Liver (tissue), 9 donors: Measurements from ENCODE around the gene MAN1C1. TPM values are rescaled to one million over a fixed set of nuclear protein-coding genes. Genes with fewer than 3 reads are reported as not detected.

Experiments used
- DNase-seq: peaks from one replicate; pipeline ENCODE4 v3.0.0-alpha.2; 2017; ENCODE audit warnings: low spot score
- H3K27ac ChIP-seq, 2 donors: one replicate each; pipeline ENCODE4 v1.7.0; 2013; ENCODE audit warnings: inconsistent platforms in 2 of 2, low read length in 2 of 2, control low read depth in 1 of 2, low read depth in 1 of 2, mild to moderate bottlenecking in 1 of 2
- H3K27me3 ChIP-seq, 4 donors: one replicate each; pipeline versions ENCODE4 v1.6.1 to v1.7.0; 2013; ENCODE audit warnings: low read length in 3 of 4, inconsistent platforms in 1 of 4, mild to moderate bottlenecking in 1 of 4, moderate library complexity in 1 of 4; ENCODE audit not compliant: control insufficient read depth in 4 of 4, insufficient read depth in 4 of 4
- H3K36me3 ChIP-seq, 4 donors: one replicate each; pipeline versions ENCODE4 v1.6.1 to v1.7.0; 2013; ENCODE audit warnings: low read length in 3 of 4, mild to moderate bottlenecking in 3 of 4, low read depth in 1 of 4, moderate library complexity in 1 of 4; ENCODE audit not compliant: control insufficient read depth in 4 of 4, insufficient read depth in 3 of 4
- H3K4me1 ChIP-seq, 4 donors: one replicate each; pipeline versions ENCODE4 v1.6.1 to v1.7.0; 2013; ENCODE audit warnings: low read length in 3 of 4, mild to moderate bottlenecking in 3 of 4, moderate library complexity in 1 of 4; ENCODE audit not compliant: control insufficient read depth in 4 of 4, insufficient read depth in 4 of 4
- H3K4me3 ChIP-seq, 3 donors: one replicate each; pipeline versions ENCODE4 v1.6.1 to v1.7.0; 2013; ENCODE audit warnings: low read length in 3 of 3, control low read depth in 1 of 3, low read depth in 1 of 3, mild to moderate bottlenecking in 1 of 3
- H3K9ac ChIP-seq, 2 donors: one replicate each; pipeline ENCODE4 v1.7.0; 2013; ENCODE audit warnings: low read length in 2 of 2, mild to moderate bottlenecking in 2 of 2, moderate library complexity in 2 of 2, control low read depth in 1 of 2, low read depth in 1 of 2
- H3K9me3 ChIP-seq, 4 donors: one replicate each; pipeline versions ENCODE4 v1.6.1 to v1.7.0; 2013; ENCODE audit warnings: low read length in 3 of 4; ENCODE audit not compliant: control insufficient read depth in 4 of 4
- EGR1 ChIP-seq, 2 donors: IDR thresholded peaks; 2 replicates each; pipeline ENCODE4 v1.6.1; 2016 to 2018; ENCODE audit warnings: antibody characterized with exemption in 2 of 2, low read depth in 2 of 2
- FOXA2 ChIP-seq: IDR thresholded peaks from 2 replicates; pipeline ENCODE4 v1.6.1; 2016; ENCODE audit warnings: antibody characterized with exemption
- HNF4A ChIP-seq, 2 donors: conservative IDR thresholded peaks; 2 replicates each; pipeline ENCODE4 v1.6.1; 2016; ENCODE audit warnings: antibody characterized with exemption in 2 of 2, mild to moderate bottlenecking in 2 of 2
- JUND ChIP-seq, 2 donors: IDR thresholded peaks; 2 replicates each; pipeline ENCODE4 v1.6.1; 2016; ENCODE audit warnings: antibody characterized with exemption in 2 of 2
- NR2F2 ChIP-seq: IDR thresholded peaks from 2 replicates; pipeline ENCODE4 v1.6.1; 2016; ENCODE audit warnings: antibody characterized with exemption
- RAD21 ChIP-seq, 2 donors: IDR thresholded peaks; 2 replicates each; pipeline ENCODE4 v1.6.1; 2016; ENCODE audit warnings: antibody characterized with exemption in 2 of 2, mild to moderate bottlenecking in 2 of 2
- RXRA ChIP-seq, 2 donors: IDR thresholded peaks; 2 replicates each; pipeline ENCODE4 v1.6.1; 2017 to 2018; ENCODE audit warnings: antibody characterized with exemption in 2 of 2, mild to moderate bottlenecking in 1 of 2
- TAF1 ChIP-seq: conservative IDR thresholded peaks from 2 replicates; pipeline ENCODE4 v1.6.1; 2016; ENCODE audit warnings: antibody characterized with exemption, mild to moderate bottlenecking
- YY1 ChIP-seq: IDR thresholded peaks from 2 replicates; pipeline ENCODE4 v1.6.1; 2016; ENCODE audit warnings: antibody characterized with exemption, mild to moderate bottlenecking
- WGBS: extraction: QIAGEN DNeasy Blood & Tissue Kit; methylation state at CpG from one replicate; pipeline ENCODE4 v1.1.7; 2013; 5-methylcytosine and 5-hydroxymethylcytosine counted together
- polyA plus RNA-seq, 2 donors: library from polyadenylated mRNA; stranded (reverse) in 1 of 2; unstranded in 1 of 2; fragments of 200-250 nt in 1 of 2; fragments of >200 nt in 1 of 2; fragmentation: Nextera tagmentation in 1 of 2; extraction: Ambion mirVana in 1 of 2; gene quantifications; one replicate each; pipeline versions ENCODE4 v1.2.1 to v1.2.3, GENCODE V29; 2013 to 2015
- total RNA-seq, 2 donors: library from RNA; depleted of rRNA; stranded (reverse); fragments of >200 nt; gene quantifications; one replicate each; pipeline ENCODE4 v1.2.3, GENCODE V29; 2014
- TF ChIP-seq, protein P1 (sequence below): IDR thresholded peaks from 2 replicates; pipeline ENCODE4 v1.6.1; 2016; ENCODE audit warnings: antibody characterized with exemption, mild to moderate bottlenecking
- TF ChIP-seq, protein P2 (sequence below): IDR thresholded peaks from 2 replicates; pipeline ENCODE4 v1.6.1; 2016; ENCODE audit warnings: antibody characterized with exemption
- TF ChIP-seq, protein P3 (sequence below): IDR thresholded peaks from 2 replicates; pipeline ENCODE4 v1.6.1; 2016; ENCODE audit warnings: antibody characterized with exemption
- TF ChIP-seq, protein P4 (sequence below): IDR thresholded peaks from 2 replicates; pipeline ENCODE4 v1.6.1; 2016; ENCODE audit warnings: antibody characterized with exemption
- TF ChIP-seq, protein P5 (sequence below): fragments of 150-350 bp; IDR thresholded peaks from 2 replicates; pipeline ENCODE4 v1.5.1; 2017; ENCODE audit warnings: improper control_type of control experiment, low read depth, low read length; ENCODE audit not compliant: missing input control
- donor health status: healthy.
- donor health status: healthy.
- donor health status: healthy.
- donor health status: healthy.
- donor health status: healthy.

Gene MAN1C1
- total and polyA plus RNA-seq, 4 donors = 6.3 to 16.0 (median 8.1) TPM

DNA sequence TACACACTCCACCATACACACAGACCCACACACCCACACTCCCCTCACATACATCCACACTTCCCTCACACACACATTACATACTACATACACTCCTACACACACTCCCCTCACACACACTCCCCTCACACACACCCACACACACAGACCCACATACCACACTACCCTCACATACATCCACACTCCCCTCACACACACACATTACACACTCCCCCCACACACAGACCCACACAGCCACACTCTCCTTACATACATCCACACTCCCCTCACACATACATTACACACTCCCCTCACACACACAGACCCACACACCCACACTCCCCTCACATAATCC lies 150.8 kb downstream of the MAN1C1 start:
- H3K27me3 ChIP-seq = no peaks in the 10 kb centered on the region
- no peak overlapping the region for H3K27ac ChIP-seq
- H3K9ac ChIP-seq = no peak overlapping the region
- DNase-seq = no peak
- H3K9me3 ChIP-seq = no peaks in the 10 kb centered on the region
- peaks cover 9 to 19% (median 14%) of the 10 kb centered on the region in 4 donors for H3K4me1 ChIP-seq
- H3K36me3 ChIP-seq = peaks cover 0 to 7% (median 2%) of the 10 kb centered on the region in 4 donors
- TF ChIP-seq, protein P1, sequence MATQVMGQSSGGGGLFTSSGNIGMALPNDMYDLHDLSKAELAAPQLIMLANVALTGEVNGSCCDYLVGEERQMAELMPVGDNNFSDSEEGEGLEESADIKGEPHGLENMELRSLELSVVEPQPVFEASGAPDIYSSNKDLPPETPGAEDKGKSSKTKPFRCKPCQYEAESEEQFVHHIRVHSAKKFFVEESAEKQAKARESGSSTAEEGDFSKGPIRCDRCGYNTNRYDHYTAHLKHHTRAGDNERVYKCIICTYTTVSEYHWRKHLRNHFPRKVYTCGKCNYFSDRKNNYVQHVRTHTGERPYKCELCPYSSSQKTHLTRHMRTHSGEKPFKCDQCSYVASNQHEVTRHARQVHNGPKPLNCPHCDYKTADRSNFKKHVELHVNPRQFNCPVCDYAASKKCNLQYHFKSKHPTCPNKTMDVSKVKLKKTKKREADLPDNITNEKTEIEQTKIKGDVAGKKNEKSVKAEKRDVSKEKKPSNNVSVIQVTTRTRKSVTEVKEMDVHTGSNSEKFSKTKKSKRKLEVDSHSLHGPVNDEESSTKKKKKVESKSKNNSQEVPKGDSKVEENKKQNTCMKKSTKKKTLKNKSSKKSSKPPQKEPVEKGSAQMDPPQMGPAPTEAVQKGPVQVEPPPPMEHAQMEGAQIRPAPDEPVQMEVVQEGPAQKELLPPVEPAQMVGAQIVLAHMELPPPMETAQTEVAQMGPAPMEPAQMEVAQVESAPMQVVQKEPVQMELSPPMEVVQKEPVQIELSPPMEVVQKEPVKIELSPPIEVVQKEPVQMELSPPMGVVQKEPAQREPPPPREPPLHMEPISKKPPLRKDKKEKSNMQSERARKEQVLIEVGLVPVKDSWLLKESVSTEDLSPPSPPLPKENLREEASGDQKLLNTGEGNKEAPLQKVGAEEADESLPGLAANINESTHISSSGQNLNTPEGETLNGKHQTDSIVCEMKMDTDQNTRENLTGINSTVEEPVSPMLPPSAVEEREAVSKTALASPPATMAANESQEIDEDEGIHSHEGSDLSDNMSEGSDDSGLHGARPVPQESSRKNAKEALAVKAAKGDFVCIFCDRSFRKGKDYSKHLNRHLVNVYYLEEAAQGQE = no peak
- TF ChIP-seq, protein P2, sequence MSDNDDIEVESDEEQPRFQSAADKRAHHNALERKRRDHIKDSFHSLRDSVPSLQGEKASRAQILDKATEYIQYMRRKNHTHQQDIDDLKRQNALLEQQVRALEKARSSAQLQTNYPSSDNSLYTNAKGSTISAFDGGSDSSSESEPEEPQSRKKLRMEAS = no peak
- no peak for TF ChIP-seq YY1
- TF ChIP-seq, protein P3, sequence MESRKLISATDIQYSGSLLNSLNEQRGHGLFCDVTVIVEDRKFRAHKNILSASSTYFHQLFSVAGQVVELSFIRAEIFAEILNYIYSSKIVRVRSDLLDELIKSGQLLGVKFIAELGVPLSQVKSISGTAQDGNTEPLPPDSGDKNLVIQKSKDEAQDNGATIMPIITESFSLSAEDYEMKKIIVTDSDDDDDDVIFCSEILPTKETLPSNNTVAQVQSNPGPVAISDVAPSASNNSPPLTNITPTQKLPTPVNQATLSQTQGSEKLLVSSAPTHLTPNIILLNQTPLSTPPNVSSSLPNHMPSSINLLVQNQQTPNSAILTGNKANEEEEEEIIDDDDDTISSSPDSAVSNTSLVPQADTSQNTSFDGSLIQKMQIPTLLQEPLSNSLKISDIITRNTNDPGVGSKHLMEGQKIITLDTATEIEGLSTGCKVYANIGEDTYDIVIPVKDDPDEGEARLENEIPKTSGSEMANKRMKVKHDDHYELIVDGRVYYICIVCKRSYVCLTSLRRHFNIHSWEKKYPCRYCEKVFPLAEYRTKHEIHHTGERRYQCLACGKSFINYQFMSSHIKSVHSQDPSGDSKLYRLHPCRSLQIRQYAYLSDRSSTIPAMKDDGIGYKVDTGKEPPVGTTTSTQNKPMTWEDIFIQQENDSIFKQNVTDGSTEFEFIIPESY = no peak
- H3K4me3 ChIP-seq = no peak overlapping the region

DNA sequence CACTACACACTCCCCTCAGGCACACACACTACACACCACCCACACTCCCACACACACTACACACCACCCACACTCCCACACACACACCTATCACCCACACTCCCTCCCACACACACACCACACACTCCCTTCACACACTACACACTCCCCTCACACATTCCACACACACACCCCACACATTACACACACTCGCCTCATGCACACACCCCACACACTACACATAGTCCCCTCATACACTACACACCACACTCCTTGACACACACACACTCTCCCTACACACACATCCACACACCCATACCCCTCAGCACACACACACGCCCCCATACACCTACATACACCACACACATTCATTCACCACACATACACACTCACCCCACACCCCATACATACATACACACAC lies 152.4 kb downstream of the MAN1C1 start:
- no peak for DNase-seq

More for the DNA sequence above, 152.4 kb downstream of the MAN1C1 start:
- H3K27ac ChIP-seq = no peak overlapping the region
- no peak overlapping the region for H3K4me3 ChIP-seq
- TF ChIP-seq YY1 (no peak), NR2F2 (no peak), TAF1 (no peak), HNF4A (conservative IDR thresholded peaks at IDR 0.05) (no peak), FOXA2 (no peak), EGR1 (IDR thresholded peaks at IDR 0.05; ENCODE audit: low read depth in 2 of 2) (no peak), RXRA (IDR thresholded peaks at IDR 0.05) (no peak), RAD21 (IDR thresholded peaks at IDR 0.05) (no peak), JUND (IDR thresholded peaks at IDR 0.05) (no peak)
- TF ChIP-seq, protein P4, sequence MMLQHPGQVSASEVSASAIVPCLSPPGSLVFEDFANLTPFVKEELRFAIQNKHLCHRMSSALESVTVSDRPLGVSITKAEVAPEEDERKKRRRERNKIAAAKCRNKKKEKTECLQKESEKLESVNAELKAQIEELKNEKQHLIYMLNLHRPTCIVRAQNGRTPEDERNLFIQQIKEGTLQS = no peak
- TF ChIP-seq, protein P1 = no peak
- TF ChIP-seq, protein P5, sequence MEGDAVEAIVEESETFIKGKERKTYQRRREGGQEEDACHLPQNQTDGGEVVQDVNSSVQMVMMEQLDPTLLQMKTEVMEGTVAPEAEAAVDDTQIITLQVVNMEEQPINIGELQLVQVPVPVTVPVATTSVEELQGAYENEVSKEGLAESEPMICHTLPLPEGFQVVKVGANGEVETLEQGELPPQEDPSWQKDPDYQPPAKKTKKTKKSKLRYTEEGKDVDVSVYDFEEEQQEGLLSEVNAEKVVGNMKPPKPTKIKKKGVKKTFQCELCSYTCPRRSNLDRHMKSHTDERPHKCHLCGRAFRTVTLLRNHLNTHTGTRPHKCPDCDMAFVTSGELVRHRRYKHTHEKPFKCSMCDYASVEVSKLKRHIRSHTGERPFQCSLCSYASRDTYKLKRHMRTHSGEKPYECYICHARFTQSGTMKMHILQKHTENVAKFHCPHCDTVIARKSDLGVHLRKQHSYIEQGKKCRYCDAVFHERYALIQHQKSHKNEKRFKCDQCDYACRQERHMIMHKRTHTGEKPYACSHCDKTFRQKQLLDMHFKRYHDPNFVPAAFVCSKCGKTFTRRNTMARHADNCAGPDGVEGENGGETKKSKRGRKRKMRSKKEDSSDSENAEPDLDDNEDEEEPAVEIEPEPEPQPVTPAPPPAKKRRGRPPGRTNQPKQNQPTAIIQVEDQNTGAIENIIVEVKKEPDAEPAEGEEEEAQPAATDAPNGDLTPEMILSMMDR = no peak
- TF ChIP-seq, protein P2 = no peak
- peaks cover 0 to 5% (median 0%) of the 10 kb centered on the region in 4 donors for H3K36me3 ChIP-seq
- H3K9me3 ChIP-seq = no peaks in the 10 kb centered on the region
- no peaks in the 10 kb centered on the region for H3K27me3 ChIP-seq
- no peak overlapping the region for H3K9ac ChIP-seq
- 92% methylated on average over 2 of the region's 2 CpGs for WGBS
- peaks cover 20 to 34% (median 28%) of the 10 kb centered on the region in 4 donors for H3K4me1 ChIP-seq
